Measurements from ENCODE around the gene DDX24.

Gene DDX24

GRCh38 chr14:94050231-94050880 is 30.6 kb downstream of the DDX24 start:
- no peak for DNase-seq (ENCODE audit: extremely low read depth in 1 of 2, low read depth in 1 of 2)

- no peak for DNase-seq (ENCODE audit: extremely low read depth in 1 of 2, low read depth in 1 of 2)
These were observed 31.4 kb downstream of the DDX24 start for GRCh38 chr14:94049625-94050023.

- no peak for DNase-seq (ENCODE audit: extremely low read depth in 1 of 2, low read depth in 1 of 2)
These were observed 32.0 kb downstream of the DDX24 start for GRCh38 chr14:94048691-94049624.

- DNase-seq (ENCODE audit: extremely low read depth in 1 of 2, low read depth in 1 of 2), result no peak
These were observed 33.4 kb downstream of the DDX24 start for GRCh38 chr14:94047581-94047980.

GRCh38 chr14:94046696-94047250 is 34.2 kb downstream of the DDX24 start:
- DNase-seq (ENCODE audit: extremely low read depth in 1 of 2, low read depth in 1 of 2), result no peak

GRCh38 chr14:94045563-94046345 is 35.2 kb downstream of the DDX24 start:
- no peak for DNase-seq (ENCODE audit: extremely low read depth in 1 of 2, low read depth in 1 of 2)

- no peak for DNase-seq (ENCODE audit: extremely low read depth in 1 of 2, low read depth in 1 of 2)
These were observed 35.9 kb downstream of the DDX24 start for GRCh38 chr14:94045101-94045500.

- DNase-seq (ENCODE audit: extremely low read depth in 1 of 2, low read depth in 1 of 2), result no peak
These were observed 36.4 kb downstream of the DDX24 start for GRCh38 chr14:94044476-94045091.

GRCh38 chr14:94043756-94044475 is 37.1 kb downstream of the DDX24 start:
- no peak for DNase-seq (ENCODE audit: extremely low read depth in 1 of 2, low read depth in 1 of 2)

- no peak for DNase-seq (ENCODE audit: extremely low read depth in 1 of 2, low read depth in 1 of 2)
These were observed 37.8 kb downstream of the DDX24 start for GRCh38 chr14:94043111-94043755.

- no peak for DNase-seq (ENCODE audit: extremely low read depth in 1 of 2, low read depth in 1 of 2)
These were observed 38.4 kb downstream of the DDX24 start for GRCh38 chr14:94042433-94043091.

GRCh38 chr14:94041551-94042346 is 39.3 kb downstream of the DDX24 start:
- DNase-seq (ENCODE audit: extremely low read depth in 1 of 2, low read depth in 1 of 2), result no peak

- DNase-seq (ENCODE audit: extremely low read depth in 1 of 2, low read depth in 1 of 2), result no peak
These were observed 40.2 kb downstream of the DDX24 start for GRCh38 chr14:94040796-94041195.

GRCh38 chr14:94040247-94040646 is 40.8 kb downstream of the DDX24 start:
- no peak for DNase-seq (ENCODE audit: extremely low read depth in 1 of 2, low read depth in 1 of 2)

GRCh38 chr14:94038921-94039629 is 41.9 kb downstream of the DDX24 start:
- DNase-seq (ENCODE audit: extremely low read depth in 1 of 2, low read depth in 1 of 2), result no peak

- DNase-seq (ENCODE audit: extremely low read depth in 1 of 2, low read depth in 1 of 2), result no peak
These were observed 42.5 kb downstream of the DDX24 start for GRCh38 chr14:94038510-94038909.

- no peak for DNase-seq (ENCODE audit: extremely low read depth in 1 of 2, low read depth in 1 of 2)
These were observed 43.0 kb downstream of the DDX24 start for GRCh38 chr14:94037954-94038353.
